Thoracic aorta (tissue), 2 donors: ENCODE data around the gene CDH12. TPM values are rescaled to one million over a fixed set of nuclear protein-coding genes. Genes with fewer than 3 reads are reported as not detected.

Experiments used
- ATAC-seq: fragments of 150-250 bp; one replicate; pipeline ENCODE4 v1.8.0; 2017; ENCODE audit warnings: low read depth; ENCODE audit not compliant: insufficient number of reproducible peaks, low FRiP score
- DNase-seq: peaks from one replicate; pipeline ENCODE4 v3.0.0-alpha.2; 2020; ENCODE audit warnings: low spot score
- H3K27ac ChIP-seq, 2 donors: fragments of 200-600 bp; sonication (generic); 1 replicate in 1 of 2; 2 replicates in 1 of 2; pipeline ENCODE4 v1.5.1; 2016; ENCODE audit warnings: mild to moderate bottlenecking in 2 of 2, moderate library complexity in 2 of 2
- H3K27me3 ChIP-seq: fragments of 200-600 bp; sonication (generic); replicated peaks from 2 replicates; pipeline ENCODE4 v1.6.0; 2016; ENCODE audit warnings: mild to moderate bottlenecking; ENCODE audit not compliant: insufficient read depth
- H3K36me3 ChIP-seq: fragments of 200-600 bp; sonication (generic); one replicate; pipeline ENCODE4 v1.5.1; 2016
- H3K4me1 ChIP-seq, 2 donors: fragments of 200-600 bp; sonication (generic); 1 replicate in 1 of 2; 2 replicates in 1 of 2; pipeline versions ENCODE4 v1.5.1 to v1.6.0; 2016; ENCODE audit warnings: low read depth in 2 of 2, mild to moderate bottlenecking in 1 of 2; ENCODE audit not compliant: control insufficient read depth in 1 of 2
- H3K4me3 ChIP-seq: fragments of 200-600 bp; sonication (generic); 2 replicates; pipeline ENCODE4 v1.5.1; 2016; ENCODE audit warnings: mild to moderate bottlenecking
- H3K9me3 ChIP-seq: fragments of 200-600 bp; sonication (generic); 2 replicates; pipeline ENCODE4 v1.5.1; 2016
- total RNA-seq, 2 donors: library from RNA; depleted of rRNA; stranded (reverse); fragments of >200 nt; gene quantifications; one replicate each; pipeline versions ENCODE4 v1.1.0 to v1.2.3, GENCODE V29; 2016
- TF ChIP-seq, protein P1 (sequence below): fragments of 200-600 bp; sonication (generic); IDR thresholded peaks from one replicate; pipeline ENCODE4 v1.5.1; 2019; ENCODE audit warnings: antibody characterized with exemption

CDH12 gene
- total RNA-seq, 2 donors from 2014 or later: not detected

- no peak for ATAC-seq
- Histone ChIP-seq H3K27ac (no peak overlapping the region), H3K27me3 (no peaks in the 10 kb centered on the region), H3K9me3 (no peaks in the 10 kb centered on the region), H3K36me3 (no peaks in the 10 kb centered on the region), H3K4me3 (no peak overlapping the region), H3K4me1 (no peaks in the 10 kb centered on the region)
- TF ChIP-seq, protein P1, sequence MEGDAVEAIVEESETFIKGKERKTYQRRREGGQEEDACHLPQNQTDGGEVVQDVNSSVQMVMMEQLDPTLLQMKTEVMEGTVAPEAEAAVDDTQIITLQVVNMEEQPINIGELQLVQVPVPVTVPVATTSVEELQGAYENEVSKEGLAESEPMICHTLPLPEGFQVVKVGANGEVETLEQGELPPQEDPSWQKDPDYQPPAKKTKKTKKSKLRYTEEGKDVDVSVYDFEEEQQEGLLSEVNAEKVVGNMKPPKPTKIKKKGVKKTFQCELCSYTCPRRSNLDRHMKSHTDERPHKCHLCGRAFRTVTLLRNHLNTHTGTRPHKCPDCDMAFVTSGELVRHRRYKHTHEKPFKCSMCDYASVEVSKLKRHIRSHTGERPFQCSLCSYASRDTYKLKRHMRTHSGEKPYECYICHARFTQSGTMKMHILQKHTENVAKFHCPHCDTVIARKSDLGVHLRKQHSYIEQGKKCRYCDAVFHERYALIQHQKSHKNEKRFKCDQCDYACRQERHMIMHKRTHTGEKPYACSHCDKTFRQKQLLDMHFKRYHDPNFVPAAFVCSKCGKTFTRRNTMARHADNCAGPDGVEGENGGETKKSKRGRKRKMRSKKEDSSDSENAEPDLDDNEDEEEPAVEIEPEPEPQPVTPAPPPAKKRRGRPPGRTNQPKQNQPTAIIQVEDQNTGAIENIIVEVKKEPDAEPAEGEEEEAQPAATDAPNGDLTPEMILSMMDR: no peak
- no peak for DNase-seq
Observed at GRCh38 chr5:22835686-22836085, 17.5 kb downstream of the CDH12 start.

DNA sequence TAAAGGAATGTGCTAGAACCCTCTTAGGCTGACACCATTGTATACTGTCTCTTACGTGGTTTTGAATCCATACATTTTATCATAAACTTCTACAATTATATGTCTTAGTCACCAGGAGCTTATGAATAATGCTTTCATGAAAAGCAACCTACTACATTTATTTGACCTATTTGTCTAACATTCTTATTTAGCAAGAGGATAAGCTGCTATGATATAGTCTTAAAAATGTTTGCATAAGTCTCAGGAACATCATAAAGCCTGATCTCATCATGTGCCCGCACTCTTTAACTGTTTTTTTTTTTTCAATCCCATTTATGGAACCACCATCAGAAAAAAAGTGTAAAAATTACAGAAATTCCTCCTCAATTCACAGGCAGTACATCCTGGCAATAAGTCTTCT, 59.7 kb downstream of the CDH12 start:
- no peaks in the 10 kb centered on the region for H3K4me1 ChIP-seq
- no peak overlapping the region for H3K4me3 ChIP-seq
- H3K36me3 ChIP-seq: no peaks in the 10 kb centered on the region
- no peaks in the 10 kb centered on the region for H3K9me3 ChIP-seq
- no peak for ATAC-seq
- TF ChIP-seq, protein P1: no peak
- DNase-seq: no peak
- H3K27ac ChIP-seq: no peak overlapping the region
- H3K27me3 ChIP-seq: no peaks in the 10 kb centered on the region

DNA sequence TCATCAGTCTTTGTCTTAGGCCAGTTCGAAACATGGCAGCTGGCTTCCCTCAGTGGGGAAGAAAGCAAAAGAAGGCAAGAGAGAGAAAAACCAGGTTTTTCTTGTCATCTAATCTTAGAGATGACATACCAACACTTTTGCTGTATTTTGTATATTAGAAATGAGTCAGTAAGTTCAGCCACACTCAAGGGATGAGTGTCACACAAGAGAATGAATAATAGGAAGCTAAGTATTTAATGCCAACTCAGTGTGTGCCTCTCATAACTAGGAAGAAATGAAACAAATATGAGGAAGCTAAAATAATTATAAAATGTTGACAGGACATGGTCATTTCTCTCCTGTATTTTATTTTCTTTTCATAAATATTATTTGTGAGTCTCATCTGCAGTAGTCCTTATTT, 65.3 kb downstream of the CDH12 start:
- H3K27me3 ChIP-seq: no peaks in the 10 kb centered on the region
- DNase-seq (no peak), ATAC-seq (no peak)
- no peaks in the 10 kb centered on the region for H3K36me3 ChIP-seq
- H3K27ac ChIP-seq: no peak overlapping the region
- no peak overlapping the region for H3K4me3 ChIP-seq
- TF ChIP-seq, protein P1: no peak
- H3K9me3 ChIP-seq: no peaks in the 10 kb centered on the region
- H3K4me1 ChIP-seq: no peaks in the 10 kb centered on the region

GRCh38 chr5:22787398-22787797, 65.7 kb downstream of the CDH12 start:
- ATAC-seq (no peak), DNase-seq (no peak)
- H3K4me1 ChIP-seq: no peaks in the 10 kb centered on the region
- no peak overlapping the region for H3K27ac ChIP-seq
- TF ChIP-seq, protein P1: no peak
- H3K9me3 ChIP-seq: no peaks in the 10 kb centered on the region
- H3K36me3 ChIP-seq: no peaks in the 10 kb centered on the region
- no peaks in the 10 kb centered on the region for H3K27me3 ChIP-seq
- no peak overlapping the region for H3K4me3 ChIP-seq

DNA sequence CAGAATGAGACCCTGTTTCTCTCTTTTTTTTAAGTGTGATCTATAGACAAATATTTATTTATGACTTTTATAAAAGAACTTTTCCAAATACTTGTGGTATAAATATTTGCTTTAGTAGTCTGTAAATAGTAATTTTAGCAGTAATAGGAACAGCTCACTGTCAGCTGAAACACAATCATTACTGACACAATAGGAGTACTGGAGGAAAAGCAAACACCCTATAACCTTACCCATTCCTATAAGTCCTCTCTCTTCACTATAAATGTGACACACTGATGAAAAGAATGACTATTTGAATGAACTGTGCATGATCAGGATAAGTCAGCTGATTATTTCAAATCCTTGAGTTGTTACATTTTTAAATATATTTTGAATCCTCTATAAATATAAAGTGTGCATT, 72.4 kb downstream of the CDH12 start:
- no peaks in the 10 kb centered on the region for H3K9me3 ChIP-seq
- ATAC-seq: no peak
- no peak overlapping the region for H3K4me3 ChIP-seq
- no peak overlapping the region for H3K27ac ChIP-seq
- no peak for DNase-seq
- H3K27me3 ChIP-seq: no peaks in the 10 kb centered on the region
- TF ChIP-seq, protein P1: no peak
- no peaks in the 10 kb centered on the region for H3K4me1 ChIP-seq
- H3K36me3 ChIP-seq: no peaks in the 10 kb centered on the region
